A172 (cell line): ENCODE data around the gene SMURF1. TPM values are rescaled to one million over a fixed set of nuclear protein-coding genes. Genes with fewer than 3 reads are reported as not detected.

Source experiments
- DNase-seq: peaks from one replicate; pipeline ENCODE4 v3.0.0-alpha.2; 2015; ENCODE audit warnings: low spot score
- total RNA-seq: library from RNA; depleted of rRNA; stranded (reverse); fragments of >200 nt; shearing (Covaris generic); gene quantifications from 2 replicates; pipeline ENCODE4 v1.2.3, GENCODE V29; 2014

SMURF1 gene
- total RNA-seq, 1 experiment from 2014 or later = 20.0 TPM

DNA sequence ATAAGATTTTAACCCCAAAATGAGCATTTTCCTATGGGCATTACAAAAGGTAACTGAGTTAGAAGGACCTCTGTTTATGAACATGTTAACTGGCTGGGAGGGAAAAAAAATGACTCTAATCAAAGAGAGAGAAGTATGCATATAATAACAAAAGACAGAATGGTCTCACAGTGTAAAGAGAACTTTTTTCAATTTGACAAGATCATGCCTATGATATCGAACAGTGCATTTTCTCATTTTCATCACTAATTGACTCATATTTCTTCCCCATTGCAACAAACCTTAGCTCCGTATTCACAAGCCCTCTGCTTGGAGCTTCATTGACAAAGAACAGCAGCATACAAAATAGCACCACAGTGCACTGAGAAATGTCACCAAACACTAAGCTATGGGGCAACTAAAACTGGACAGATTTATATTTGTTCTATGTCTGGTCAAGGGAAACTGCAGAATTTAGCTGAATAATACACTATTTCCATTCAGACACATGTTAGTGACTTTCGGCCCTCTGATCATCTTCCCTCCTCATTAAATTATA is 45.6 kb downstream of the SMURF1 start:
- DNase-seq = no peak

DNA sequence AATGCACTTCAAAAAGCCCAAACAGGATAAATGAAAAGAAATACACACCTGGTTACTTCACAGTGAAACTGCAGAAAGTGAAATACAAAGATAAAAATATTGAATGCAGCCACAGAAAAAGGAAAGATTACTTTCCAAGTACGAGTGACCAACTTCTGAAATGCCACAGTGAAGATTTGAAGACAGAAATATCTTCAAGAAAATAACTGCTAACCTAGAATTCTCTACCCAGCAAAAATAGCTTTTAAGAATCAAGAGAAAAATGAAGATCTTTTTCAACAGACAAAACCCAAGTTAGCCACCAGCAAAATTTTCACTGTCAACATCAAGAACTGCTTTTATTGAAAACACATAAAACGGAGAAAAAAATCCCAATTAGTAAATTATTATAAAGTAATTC is 46.2 kb downstream of the SMURF1 start:
- no peak for DNase-seq

DNA sequence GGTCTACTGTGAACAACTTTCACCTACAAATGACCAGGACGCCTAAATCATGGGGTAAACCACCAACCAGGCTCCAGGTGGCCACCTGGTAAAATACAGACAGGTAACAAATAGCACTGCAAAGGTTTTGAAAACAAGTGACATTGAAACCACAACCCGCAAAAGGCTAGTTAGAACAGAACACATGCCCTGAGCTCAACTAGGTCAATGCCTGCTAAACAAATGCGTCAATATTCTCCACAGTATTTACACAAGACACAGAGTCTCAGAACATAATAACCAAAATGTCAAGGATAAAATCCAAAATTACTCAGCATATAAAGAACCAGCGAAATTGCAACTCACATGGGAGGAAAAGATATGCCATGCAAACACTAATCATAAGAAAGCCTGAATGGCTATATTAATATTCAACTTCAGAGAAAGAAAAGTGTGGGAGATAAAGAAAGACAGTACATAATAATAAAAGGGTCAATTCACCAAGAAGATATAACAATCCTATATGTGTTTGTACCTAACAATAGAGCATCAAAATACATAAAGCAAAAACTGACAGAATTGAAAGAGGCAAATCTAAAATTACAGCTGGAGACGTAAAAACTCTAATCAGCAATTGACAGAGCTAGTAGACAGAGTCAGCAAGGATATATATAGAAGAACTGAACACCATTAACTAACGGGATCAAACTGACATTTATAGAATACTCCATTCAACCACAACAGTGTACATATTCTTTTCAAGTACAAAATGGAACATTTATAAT is 47.6 kb downstream of the SMURF1 start:
- no peak for DNase-seq

DNA sequence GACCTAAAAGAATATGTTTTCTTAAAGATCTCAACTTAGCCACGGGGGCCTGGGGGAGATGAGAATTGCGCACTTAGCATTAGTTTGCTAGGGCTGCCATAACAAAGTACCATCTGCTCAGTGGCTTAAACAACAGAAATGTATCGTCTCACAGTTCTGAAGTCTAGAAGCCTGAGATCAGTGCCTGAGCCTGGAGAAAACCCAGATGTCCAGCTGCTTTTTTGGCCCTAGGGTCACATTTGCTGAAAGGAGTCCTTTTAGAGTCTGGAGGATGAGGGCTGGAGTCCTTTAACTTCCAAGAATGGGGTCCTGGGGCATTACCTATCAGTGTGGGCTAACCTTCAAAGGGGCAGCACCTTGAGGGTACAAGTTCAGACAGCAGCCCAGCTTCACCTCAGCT is 48.2 kb downstream of the SMURF1 start:
- no peak for DNase-seq

DNA sequence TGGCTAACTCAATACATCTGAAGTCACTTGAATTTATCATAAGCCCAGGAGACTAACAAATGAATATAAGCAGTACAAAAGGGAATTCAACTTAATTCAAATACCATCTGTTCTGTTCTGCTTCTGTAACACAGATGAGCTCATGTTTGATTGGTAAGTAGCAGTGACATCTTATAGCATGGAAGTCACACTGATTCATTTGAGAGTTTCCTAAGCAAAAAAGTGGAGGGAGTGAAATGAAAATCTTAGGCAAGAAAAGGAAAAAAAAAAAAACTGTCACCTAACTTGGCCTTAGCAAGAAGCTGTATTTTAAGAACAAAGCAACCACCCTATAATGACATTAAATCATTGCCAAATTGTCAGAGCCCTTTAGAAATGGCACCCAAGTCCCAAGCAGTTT is 49.5 kb downstream of the SMURF1 start:
- no peak for DNase-seq

DNA sequence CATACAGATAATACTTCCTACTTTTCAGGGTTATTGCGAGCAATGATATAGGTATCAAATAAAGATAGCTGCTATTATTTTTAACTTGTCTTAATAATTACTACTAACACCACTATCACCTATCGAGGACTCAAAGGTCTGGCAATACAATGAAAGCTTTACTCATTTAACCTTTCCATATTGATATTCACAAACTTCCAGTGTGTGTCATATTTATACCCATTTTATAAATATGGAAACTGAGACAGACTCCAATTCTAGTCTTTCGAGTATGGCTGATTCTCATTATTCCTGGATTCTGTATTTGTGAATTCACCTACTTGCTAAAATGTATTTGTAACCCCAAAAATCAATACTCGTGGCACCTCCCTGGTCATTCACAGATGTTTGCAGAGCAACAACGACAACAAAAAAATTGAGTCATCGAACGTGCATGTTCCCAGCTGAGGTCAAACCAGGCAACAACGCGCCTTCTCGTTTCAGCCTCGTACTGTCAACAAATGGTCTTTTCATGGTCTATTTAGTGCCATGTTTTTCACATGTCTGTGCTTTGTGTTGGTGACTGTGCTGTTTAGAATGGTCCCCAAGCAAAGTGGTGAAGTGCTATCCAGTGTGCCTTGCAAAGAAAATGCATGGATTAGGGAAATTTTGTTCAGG is 51.7 kb downstream of the SMURF1 start:
- DNase-seq = no peak

DNA sequence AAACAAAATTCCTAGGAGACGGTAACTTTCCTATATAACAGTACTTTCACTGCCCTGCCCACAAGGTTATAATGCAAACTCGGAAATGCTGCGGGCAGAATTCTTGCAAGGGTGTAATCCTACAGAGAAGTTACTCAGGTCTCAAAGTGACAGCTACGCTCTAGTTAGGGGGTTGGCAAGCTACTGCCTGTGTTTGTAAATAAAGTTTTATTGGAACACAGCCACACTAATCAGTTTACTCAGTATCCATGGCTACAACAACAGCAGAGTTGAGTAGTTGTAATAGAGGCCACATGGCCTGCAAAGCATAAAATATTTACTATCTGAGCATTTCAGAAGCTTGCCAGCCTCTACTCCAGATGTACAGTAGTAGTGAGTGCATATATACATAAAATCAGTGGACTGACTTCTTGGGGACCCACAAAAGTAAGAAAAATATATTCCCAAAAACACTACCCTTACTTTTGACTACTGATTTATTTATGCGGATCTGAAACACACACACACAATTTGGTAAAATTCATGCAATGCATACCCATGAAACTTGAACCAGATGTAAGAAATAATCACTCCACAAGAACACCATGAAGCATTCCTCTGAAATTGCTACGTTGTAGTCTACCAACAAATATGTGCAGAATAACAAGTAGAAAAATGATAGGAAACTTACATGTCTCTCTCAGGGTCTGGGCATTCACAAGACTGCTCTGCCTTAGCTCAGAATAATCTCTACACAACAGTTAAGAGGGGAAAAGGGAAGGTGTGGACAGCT is 53.0 kb downstream of the SMURF1 start:
- DNase-seq = no peak

DNA sequence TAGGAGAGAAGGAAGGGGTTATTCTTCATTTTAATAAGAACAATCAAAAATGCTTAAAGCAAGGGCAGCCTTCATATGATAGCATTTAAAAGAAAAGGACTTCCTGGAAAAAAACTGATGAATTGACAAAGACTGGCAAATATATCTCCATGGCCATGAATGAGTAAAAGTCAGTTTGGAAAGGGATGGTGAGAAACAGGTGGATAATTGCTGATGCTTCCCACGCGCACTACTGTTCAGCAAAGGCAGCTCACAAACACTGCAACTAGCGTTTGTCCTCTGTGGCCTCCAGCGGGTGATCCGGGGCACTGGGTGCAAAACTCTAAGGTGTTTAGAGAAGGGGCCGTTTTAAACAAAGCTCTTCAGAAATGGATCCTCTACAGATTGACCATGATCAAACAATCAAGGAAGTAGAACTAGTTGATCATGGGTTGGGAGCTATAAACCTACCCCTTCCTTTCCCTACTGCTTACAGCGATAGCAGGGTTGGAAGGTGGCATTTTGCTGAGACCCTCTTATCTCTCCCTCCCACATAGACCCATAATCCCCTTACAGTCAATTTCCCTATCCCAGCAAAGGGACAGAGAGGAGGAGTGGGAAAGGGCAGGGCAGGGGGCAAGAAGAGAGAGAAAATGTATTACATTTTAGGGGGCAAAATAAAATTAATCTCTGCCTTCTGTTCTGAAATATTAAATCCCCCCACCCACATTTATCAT is 53.8 kb downstream of the SMURF1 start:
- no peak for DNase-seq

DNA sequence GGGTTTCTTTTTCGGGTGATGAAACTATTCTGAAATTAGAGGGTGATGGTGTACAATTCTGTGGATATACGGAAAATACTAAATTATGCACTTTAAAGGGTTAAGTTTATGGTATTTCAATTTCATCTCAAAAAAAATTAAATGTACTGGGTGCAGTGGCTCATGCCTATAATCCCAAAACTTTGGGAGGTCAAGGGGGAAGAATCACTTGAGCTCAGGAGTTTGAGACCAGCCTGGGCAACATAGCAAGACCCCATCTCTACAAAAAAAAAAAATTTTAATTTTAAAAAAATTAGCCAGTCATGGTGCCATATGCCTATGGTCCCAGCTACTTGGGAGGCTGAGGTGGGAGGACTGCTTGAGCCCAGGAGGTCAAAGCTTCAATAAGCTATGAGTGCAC is 57.0 kb downstream of the SMURF1 start:
- no peak for DNase-seq

DNA sequence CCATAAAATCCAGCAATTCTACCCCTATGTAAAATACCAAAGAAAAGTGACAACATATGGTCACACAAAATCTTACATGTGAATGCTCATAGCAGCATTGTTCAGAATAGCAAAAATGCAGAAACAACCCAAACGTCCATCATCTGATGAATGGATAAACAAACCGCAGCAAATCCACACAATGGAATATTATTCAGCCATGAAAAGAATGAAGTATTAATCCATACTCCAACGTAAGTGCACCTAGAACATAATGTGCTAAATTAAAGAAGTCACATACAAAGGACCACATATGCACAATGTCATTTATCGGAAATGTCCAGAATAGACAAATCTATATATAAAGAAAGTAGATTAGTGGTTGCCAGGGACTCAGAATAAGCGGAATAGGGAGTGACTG is 57.4 kb downstream of the SMURF1 start:
- no peak for DNase-seq

DNA sequence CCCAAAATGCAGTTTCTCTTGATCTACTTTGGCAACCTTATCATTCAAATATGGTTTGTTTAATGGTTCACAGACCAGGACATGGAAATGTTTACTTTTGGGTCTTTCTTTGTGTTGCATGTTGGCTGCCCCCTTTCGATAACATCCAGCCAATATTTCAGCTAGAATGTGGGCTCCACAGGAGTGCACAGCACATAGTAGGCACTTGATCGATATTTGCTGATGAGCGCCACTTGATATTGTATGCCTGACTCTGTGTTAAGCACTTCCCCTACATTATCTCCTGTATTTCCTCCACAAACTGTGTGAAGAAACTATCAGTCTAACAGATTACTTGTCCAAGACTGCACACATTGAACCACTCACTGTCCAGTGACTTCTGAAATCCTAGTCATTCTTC is 60.2 kb downstream of the SMURF1 start:
- no peak for DNase-seq

DNA sequence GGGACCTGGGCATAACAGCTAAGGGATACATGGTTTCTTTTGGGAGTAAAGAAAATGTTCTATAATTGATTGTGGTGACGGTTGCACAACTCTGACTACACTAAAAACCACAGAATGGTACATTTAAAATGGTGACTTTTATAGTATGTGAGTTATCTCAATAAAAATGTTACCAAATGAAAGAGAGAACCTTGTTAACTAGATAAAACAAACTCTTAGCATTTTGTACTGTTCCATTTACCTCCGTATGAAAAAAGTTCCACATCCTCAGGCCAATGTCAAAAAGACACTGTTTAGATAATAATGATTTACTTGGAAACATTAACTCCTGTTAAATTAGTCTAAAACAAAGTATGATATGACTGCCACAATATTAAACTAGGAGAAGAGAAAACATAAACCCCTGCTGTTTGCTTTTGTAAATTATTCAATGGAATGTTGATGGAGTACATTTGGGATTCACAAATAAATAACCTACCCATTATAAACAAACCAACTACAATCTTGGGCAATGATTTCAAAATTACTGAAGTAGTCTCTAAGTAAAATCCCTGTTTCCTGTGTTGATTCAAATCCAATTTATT is 60.7 kb downstream of the SMURF1 start:
- no peak for DNase-seq

DNA sequence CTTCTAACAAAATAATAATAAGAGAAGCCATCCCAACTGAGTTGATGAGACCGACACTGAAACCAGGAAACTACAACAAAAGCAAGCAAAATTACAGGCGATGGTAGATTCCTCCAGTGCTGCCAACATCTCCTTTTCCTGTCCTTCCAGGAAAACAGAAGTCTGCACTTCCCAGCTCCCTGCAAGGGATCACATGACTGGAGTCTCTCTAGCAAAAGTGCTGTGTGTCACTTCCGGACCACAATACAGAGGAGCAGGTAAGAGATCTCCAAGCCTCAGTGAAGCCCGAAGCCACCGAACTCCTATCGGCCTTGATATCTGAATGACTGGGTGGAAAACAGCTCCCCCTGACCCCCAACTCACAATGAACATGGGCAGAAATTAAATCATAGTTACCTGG is 63.2 kb downstream of the SMURF1 start:
- DNase-seq = no peak

DNA sequence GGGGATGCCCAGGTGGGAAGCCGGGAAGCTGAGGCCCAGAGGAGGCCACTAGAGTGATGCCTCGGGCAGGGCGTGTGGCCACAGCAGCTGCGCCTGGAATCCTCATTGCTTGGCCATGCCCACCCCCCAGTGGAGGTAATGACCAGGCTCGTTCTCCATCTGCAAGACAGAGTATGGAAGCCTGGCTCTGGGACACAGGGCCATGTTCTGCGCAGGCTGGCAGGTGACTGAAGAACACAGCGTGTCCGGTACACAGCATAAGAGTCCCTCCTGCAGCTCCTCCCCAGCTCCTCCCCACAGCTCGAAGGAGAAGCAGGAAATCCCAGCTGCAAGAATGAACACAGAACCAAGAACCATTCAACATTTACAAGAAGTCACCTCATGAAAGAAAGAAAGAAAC is 64.8 kb downstream of the SMURF1 start:
- DNase-seq = no peak

DNA sequence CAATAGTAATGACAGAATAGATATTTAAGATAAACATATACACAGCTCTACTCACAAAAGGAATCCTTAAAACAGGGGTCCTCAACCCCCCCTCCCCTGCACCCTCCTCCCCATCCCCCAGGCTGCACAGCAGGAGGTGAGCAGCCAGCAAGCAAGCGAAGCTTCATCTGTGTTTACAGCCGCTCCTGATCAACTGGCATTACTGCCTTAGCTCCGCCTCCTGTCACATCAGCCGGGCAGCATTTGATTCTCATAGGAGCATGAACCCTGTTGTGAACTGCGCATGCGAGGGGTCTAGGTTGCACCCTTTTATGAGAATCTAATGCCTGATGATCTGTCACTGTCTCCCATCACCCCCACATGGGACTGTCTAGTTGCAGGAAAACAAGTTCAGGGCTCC is 65.5 kb downstream of the SMURF1 start:
- DNase-seq = no peak

DNA sequence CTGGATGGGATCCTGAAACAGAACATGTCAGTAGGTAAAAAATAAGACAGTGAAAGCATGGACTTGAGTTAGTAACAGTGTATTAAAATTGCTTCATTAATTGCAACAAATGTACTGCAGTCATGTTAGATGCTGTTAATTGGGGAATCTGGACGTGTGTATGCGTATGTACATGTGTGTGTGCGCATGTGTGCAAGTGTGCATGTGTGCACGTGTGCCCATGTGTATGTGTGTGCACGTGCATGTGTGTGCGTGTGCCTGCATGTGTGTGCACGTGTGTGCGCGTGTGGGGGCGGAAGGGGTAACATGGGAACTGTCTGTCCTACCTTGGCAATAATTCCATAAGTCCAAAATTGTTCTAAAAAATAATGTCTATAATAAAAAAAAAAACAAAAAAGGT is 67.3 kb downstream of the SMURF1 start:
- no peak for DNase-seq

DNA sequence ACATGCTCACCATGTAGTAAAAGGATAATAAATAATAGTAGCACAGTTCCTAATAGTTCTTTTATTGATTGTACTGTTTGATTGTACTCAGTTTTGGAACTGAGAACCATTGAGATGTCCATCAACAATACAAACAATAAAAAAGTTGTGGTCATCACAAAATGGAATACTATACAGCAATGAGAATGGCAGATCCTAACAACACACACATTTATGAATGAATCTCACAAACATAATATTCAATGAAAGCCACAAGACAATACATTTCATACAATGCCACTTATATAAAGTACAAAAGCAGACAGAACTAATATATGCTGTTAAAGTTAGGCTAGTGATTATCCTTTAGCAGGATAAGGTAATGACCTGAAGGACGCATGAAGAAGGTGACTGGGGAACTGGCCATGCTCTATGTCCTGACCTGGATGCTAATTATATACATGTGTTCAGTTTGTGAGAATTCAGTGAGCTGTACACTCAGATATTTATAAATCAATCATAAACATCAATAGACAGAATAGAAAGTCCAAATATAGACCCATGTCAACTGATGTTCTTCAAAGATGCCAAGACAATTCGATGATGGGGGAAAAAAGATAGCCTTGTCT is 70.0 kb downstream of the SMURF1 start:
- no peak for DNase-seq

DNA sequence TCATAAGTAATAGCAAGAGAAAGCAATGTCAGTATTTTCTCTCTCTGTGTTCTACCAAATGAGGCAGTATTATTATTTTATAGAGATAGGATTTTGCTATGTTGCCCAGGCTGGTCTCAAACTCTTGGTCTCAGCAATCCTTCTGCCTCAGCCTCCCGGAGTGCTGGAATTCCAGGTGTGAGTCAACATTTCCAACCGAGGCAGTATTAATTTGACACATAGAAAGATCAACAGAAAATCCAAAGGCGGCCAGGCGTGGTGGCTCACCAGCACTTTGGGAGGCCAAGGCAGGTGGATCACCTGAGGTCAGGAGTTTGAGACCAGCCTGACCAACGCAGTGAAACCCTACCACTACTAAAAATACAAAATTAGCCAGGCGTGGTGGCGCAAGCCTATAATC is 71.8 kb downstream of the SMURF1 start:
- DNase-seq = no peak

DNA sequence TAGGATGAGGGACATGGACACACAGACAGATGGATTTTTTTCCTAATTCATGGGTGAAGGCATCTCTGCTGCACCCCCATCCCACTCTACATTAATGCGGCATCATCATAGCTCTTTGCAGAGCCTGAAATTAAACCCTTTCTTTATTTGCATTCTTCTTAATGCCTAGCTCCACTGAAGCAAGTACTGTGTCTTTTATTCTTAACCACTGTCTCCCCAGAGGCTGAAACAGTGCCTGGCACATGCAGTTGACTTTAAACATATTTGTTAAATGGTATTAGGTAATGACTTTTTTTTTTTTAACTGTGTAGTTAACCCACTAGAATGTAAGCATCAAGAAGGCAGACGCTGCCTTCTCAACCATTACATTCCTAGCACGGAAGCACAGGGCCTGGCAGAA is 73.5 kb downstream of the SMURF1 start:
- no peak for DNase-seq

DNA sequence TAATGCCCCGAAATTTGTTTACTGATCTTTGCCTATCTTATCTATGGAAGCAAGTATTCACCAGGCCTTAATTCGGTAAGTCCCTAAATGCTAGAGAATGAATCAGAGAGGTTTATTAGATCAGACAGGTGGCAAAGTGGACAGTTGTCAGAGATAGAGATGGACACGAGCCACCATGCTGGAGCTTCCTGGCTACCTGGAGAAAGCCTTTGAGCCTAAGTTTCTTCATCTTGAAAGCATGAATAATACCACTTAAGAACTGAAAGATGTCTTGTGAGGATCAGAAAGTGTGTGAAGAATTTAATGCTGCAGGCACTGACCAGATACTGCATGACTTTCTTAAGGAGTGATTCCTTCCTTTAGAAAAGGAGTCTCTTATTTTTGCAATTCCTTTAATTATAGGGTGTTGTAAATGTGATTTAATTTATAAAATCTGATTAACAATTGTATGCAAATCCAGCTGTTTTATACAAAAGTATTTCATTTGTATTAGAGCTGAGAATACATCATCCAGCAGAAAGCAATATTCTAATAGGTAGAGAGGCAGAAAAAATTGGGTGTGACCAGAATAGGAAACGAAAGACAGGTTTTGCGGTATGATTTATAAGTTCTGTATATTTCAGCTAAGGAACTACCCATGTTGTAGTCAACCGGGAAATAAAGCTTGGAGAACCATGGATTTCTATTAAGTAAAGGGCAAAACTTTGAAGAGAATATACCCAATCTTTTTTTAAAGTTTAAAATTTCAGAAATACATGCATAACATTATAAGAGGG is 82.7 kb downstream of the SMURF1 start:
- DNase-seq = no peak
